ENCODE results near the gene PCGF6. TPM values are rescaled to one million over a fixed set of nuclear protein-coding genes. Genes with fewer than 3 reads are reported as not detected.

The PCGF6 gene
- total RNA-seq, 1 donor from 2014 or later = 12.7 TPM

- intact Hi-C loops (cut with micrococcal nuclease) = loop anchor here (1.0 to 5.0 kb wide), 3 partner anchors 265 to 499 kb away; partner anchors contain the start of gene CNNM2
Observed at GRCh38 chr10:103333934-103334520, 16.9 kb downstream of the PCGF6 start.

GRCh38 chr10:103327906-103328305 is 23.0 kb downstream of the PCGF6 start:
- intact Hi-C loops (cut with micrococcal nuclease) = no loop called here

- intact Hi-C loops (cut with micrococcal nuclease) = no loop called here
Observed at GRCh38 chr10:103316087-103316486, 34.9 kb downstream of the PCGF6 start.

GRCh38 chr10:103310197-103310596 is 40.7 kb downstream of the PCGF6 start:
- intact Hi-C loops (cut with micrococcal nuclease) = no loop called here

- intact Hi-C loops (cut with micrococcal nuclease) = no loop called here
Observed at GRCh38 chr10:103307594-103307993, 43.3 kb downstream of the PCGF6 start.

- intact Hi-C loops (cut with micrococcal nuclease) = no loop called here
Observed at GRCh38 chr10:103295374-103296015, 55.4 kb downstream of the PCGF6 start.

GRCh38 chr10:103291588-103291987 is 59.4 kb downstream of the PCGF6 start:
- intact Hi-C loops (cut with micrococcal nuclease) = no loop called here

GRCh38 chr10:103287992-103288391 is 62.9 kb downstream of the PCGF6 start:
- intact Hi-C loops (cut with micrococcal nuclease) = no loop called here

GRCh38 chr10:103284170-103284569 is 66.8 kb downstream of the PCGF6 start:
- intact Hi-C loops (cut with micrococcal nuclease) = no loop called here

GRCh38 chr10:103282961-103283360 is 68.0 kb downstream of the PCGF6 start:
- intact Hi-C loops (cut with micrococcal nuclease) = no loop called here

GRCh38 chr10:103281753-103282152 is 69.2 kb downstream of the PCGF6 start:
- intact Hi-C loops (cut with micrococcal nuclease) = no loop called here

- intact Hi-C loops (cut with micrococcal nuclease) = no loop called here
Observed at GRCh38 chr10:103280506-103280905, 70.4 kb downstream of the PCGF6 start.

GRCh38 chr10:103280031-103280430 is 70.9 kb downstream of the PCGF6 start:
- intact Hi-C loops (cut with micrococcal nuclease) = no loop called here

GRCh38 chr10:103278862-103279298 is 72.1 kb downstream of the PCGF6 start:
- intact Hi-C loops (cut with micrococcal nuclease) = loop anchor here (1.0 kb wide), 1 partner anchor 14 kb away; no protein-coding TSS in a partner anchor

GRCh38 chr10:103278537-103278823 is 72.5 kb downstream of the PCGF6 start:
- intact Hi-C loops (cut with micrococcal nuclease) = no loop called here

- intact Hi-C loops (cut with micrococcal nuclease) = no loop called here
Observed at GRCh38 chr10:103277713-103278536, 73.0 kb downstream of the PCGF6 start.

GRCh38 chr10:103276896-103277712 is 73.8 kb downstream of the PCGF6 start, which contains the start of gene INA:
INA (plus strand) TSS chr10:103277138; CDS start chr10:103277212, 74 bp downstream.
- intact Hi-C loops (cut with micrococcal nuclease) = no loop called here

- intact Hi-C loops (cut with micrococcal nuclease) = no loop called here
Observed at GRCh38 chr10:103276251-103276895, 74.6 kb downstream of the PCGF6 start.

GRCh38 chr10:103273041-103273441 is 77.9 kb downstream of the PCGF6 start:
- intact Hi-C loops (cut with micrococcal nuclease) = no loop called here

GRCh38 chr10:103265717-103266329 is 85.1 kb downstream of the PCGF6 start:
- intact Hi-C loops (cut with micrococcal nuclease) = loop anchor here (1.0 kb wide), 1 partner anchor 13 kb away; no protein-coding TSS in a partner anchor
